Osteocyte (in vitro differentiated cells): ENCODE data around the gene LRRFIP1. TPM values are rescaled to one million over a fixed set of nuclear protein-coding genes. Genes with fewer than 3 reads are reported as not detected.
A peak's percentile ranks its signal among the peaks of the same experiment; 100 is the strongest.

ENCODE experiments used
- DNase-seq: peaks from one replicate; pipeline ENCODE4 v3.0.0; 2021; ENCODE audit warnings: mixed read lengths; ENCODE audit not compliant: unreplicated experiment; ENCODE audit errors: extremely low spot score
- H3K27ac Mint-ChIP-seq: one replicate; pipeline ENCODE4 v1.8.0; 2021; ENCODE audit warnings: mild to moderate bottlenecking, mixed read lengths; ENCODE audit not compliant: unreplicated experiment
- H3K27me3 Mint-ChIP-seq: one replicate; pipeline ENCODE4 v1.8.0; 2021; ENCODE audit warnings: mixed read lengths; ENCODE audit not compliant: unreplicated experiment
- H3K36me3 Mint-ChIP-seq: one replicate; pipeline ENCODE4 v1.8.0; 2021; ENCODE audit warnings: mixed read lengths; ENCODE audit not compliant: unreplicated experiment
- H3K4me1 Mint-ChIP-seq: one replicate; pipeline ENCODE4 v1.8.0; 2021; ENCODE audit warnings: mixed read lengths; ENCODE audit not compliant: unreplicated experiment
- H3K4me3 Mint-ChIP-seq: one replicate; pipeline ENCODE4 v1.8.0; 2021; ENCODE audit warnings: mild to moderate bottlenecking, moderate library complexity, mixed read lengths; ENCODE audit not compliant: unreplicated experiment
- H3K9me3 Mint-ChIP-seq: one replicate; pipeline ENCODE4 v1.8.0; 2021; ENCODE audit warnings: mixed read lengths; ENCODE audit not compliant: unreplicated experiment
- total RNA-seq: library from RNA; stranded (reverse); gene quantifications from 2 replicates; pipeline ENCODE4 v1.2.1, GENCODE V29; 2021
- TF ChIP-seq, protein P1 (sequence below): fragments of 200-600 bp; sonication (generic); IDR thresholded peaks from 2 replicates; pipeline ENCODE4 v1.5.0; 2021; ENCODE audit warnings: antibody characterized with exemption, mild to moderate bottlenecking, moderate library complexity

LRRFIP1 gene
- total RNA-seq, 1 donor from 2014 or later, result 79.9 TPM

DNA sequence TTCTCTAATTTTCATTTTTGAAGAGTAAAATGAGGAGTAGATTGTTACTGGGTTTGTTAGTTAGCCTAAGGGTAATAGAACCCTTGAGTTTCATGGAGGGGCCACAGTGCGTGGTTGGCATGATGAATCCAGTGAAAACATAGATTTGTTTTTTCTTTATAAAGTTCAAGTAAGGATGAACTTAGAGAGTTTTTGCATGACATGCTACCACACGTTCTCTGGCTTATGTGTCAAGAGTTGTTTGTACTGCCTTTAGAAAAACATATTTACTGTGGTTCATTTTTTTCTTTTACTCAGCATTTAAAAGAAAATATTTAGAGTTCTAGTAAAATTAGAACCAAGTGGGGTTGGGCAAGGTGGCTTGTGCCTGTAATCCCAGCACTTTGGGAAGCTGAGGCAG lies 193.0 kb downstream of the LRRFIP1 start:
- no peaks in the 10 kb centered on the region for H3K27me3 Mint-ChIP-seq
- peaks cover 34% of the 10 kb centered on the region for H3K4me1 Mint-ChIP-seq
- no peaks in the 10 kb centered on the region for H3K9me3 Mint-ChIP-seq
- H3K36me3 Mint-ChIP-seq, result no peaks in the 10 kb centered on the region
- H3K4me3 Mint-ChIP-seq, result no peak overlapping the region
- H3K27ac Mint-ChIP-seq, result peak overlapping the region; percentile 81
- TF ChIP-seq, protein P1, sequence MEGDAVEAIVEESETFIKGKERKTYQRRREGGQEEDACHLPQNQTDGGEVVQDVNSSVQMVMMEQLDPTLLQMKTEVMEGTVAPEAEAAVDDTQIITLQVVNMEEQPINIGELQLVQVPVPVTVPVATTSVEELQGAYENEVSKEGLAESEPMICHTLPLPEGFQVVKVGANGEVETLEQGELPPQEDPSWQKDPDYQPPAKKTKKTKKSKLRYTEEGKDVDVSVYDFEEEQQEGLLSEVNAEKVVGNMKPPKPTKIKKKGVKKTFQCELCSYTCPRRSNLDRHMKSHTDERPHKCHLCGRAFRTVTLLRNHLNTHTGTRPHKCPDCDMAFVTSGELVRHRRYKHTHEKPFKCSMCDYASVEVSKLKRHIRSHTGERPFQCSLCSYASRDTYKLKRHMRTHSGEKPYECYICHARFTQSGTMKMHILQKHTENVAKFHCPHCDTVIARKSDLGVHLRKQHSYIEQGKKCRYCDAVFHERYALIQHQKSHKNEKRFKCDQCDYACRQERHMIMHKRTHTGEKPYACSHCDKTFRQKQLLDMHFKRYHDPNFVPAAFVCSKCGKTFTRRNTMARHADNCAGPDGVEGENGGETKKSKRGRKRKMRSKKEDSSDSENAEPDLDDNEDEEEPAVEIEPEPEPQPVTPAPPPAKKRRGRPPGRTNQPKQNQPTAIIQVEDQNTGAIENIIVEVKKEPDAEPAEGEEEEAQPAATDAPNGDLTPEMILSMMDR, result no peak
- no peak for DNase-seq

DNA sequence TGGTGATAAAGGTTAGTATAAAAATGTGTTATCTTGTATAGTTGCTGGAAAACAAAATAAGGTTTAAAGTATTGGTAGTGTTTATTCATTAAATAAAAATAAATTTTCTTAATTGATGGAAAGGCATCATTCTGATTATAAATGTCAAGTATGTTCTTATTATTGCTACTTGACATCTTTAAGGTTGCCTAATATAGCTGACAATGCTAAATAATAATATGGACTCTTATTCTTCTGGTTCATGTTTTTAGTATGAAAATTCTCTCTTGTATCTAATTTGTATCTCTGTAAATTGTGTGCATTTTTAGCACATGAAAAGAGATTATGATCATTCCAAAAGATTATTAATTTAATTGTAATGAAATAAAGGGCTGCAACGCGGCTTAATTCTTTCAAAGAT lies 196.2 kb downstream of the LRRFIP1 start:
- H3K4me3 Mint-ChIP-seq, result no peak overlapping the region
- H3K9me3 Mint-ChIP-seq, result no peaks in the 10 kb centered on the region
- H3K4me1 Mint-ChIP-seq, result peaks cover 20% of the 10 kb centered on the region
- H3K36me3 Mint-ChIP-seq, result no peaks in the 10 kb centered on the region
- no peak overlapping the region for H3K27ac Mint-ChIP-seq
- no peaks in the 10 kb centered on the region for H3K27me3 Mint-ChIP-seq
- TF ChIP-seq, protein P1, result no peak
- no peak for DNase-seq

DNA sequence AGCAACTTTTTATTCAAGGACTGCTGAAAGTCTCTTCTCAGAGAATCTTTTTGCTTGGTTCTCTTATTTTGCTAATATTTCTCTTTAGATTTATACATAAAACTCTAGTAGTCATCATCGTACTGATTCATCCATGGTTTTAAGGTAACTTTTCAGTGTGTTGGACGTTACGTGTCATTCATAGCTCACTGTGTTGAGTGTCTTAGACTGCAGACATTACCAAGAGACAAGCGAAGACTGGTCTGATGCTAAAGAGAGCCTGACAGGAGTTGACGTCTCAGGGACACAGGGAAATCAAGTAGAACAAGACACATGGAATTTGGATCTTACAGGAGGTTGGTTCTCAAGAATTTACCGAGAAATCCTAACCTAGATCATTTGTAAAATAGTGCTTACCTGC lies 196.7 kb downstream of the LRRFIP1 start:
- DNase-seq, result no peak
- Mint-ChIP-seq H3K27me3 (no peaks in the 10 kb centered on the region), H3K36me3 (no peaks in the 10 kb centered on the region), H3K4me3 (no peak overlapping the region), H3K27ac (no peak overlapping the region), H3K9me3 (no peaks in the 10 kb centered on the region), H3K4me1 (peaks cover 18% of the 10 kb centered on the region)
- TF ChIP-seq, protein P1, result no peak

DNA sequence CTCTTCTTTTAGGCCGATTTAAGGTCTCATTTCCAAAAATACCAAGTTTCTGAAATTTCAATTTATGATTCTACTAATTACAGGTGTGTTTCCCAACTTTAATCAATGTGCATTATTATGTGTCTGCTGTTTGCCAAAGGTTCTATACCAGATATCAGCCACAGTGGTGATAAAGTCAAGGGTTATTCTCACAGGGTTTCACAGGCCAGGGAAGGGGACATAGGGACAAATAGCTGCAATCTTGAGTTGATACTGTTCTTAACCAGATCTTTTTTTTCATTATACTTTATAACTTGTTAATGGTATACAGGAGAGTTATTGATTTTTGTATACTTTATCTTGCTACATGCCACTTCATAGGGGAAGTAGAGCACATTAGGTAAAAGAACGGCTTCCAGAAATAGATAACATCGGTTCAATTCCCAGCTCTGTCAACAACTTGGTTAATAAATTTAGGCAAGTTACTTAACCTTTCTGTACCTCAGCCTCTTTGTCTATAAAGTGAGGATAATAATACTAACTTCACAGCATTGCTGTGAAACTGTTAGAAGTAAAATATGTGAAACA lies 200.1 kb downstream of the LRRFIP1 start:
- H3K4me3 Mint-ChIP-seq, result no peak overlapping the region
- TF ChIP-seq, protein P1, result no peak
- H3K27ac Mint-ChIP-seq, result no peak overlapping the region

More for the DNA sequence above, 200.1 kb downstream of the LRRFIP1 start:
- Mint-ChIP-seq H3K27me3 (no peaks in the 10 kb centered on the region), H3K36me3 (no peaks in the 10 kb centered on the region), H3K4me1 (no peaks in the 10 kb centered on the region), H3K9me3 (no peaks in the 10 kb centered on the region)
- DNase-seq, result no peak

Other genes with a start within 250 kb of the LRRFIP1 start
- 143 and 159 TPM in 2 replicates for gene COL6A3, start 213.4 kb upstream of the LRRFIP1 start, total RNA-seq
- gene MLPH, start 140.3 kb upstream of the LRRFIP1 start, total RNA-seq, result 21.0 and 22.5 TPM in 2 replicates
- gene PRLH, start 61.0 kb upstream of the LRRFIP1 start, total RNA-seq, result not detected in 2 replicates
- 3.9 and 5.2 TPM in 2 replicates for gene RAB17, start 36.9 kb upstream of the LRRFIP1 start, total RNA-seq
- 0.46 and 0.63 TPM in 2 replicates for gene RBM44, start 171.2 kb downstream of the LRRFIP1 start, total RNA-seq
- 87.9 and 93.4 TPM in 2 replicates for gene RAMP1, start 232.0 kb downstream of the LRRFIP1 start, total RNA-seq